ENCODE results near the gene PTPN9. TPM values are rescaled to one million over a fixed set of nuclear protein-coding genes. Genes with fewer than 3 reads are reported as not detected.

Gene PTPN9
- total RNA-seq, 6 experiments from 2014 or later = 27.9 to 36.3 (median 33.6) TPM

GRCh38 chr15:75620058-75620820 lies 41.1 kb upstream of the PTPN9 start:
- Mint-ChIP-seq H3K27ac (peak overlapping the region; percentile 91), H3K36me3 (ENCODE audit: low read depth) (peaks cover 17% of the 10 kb centered on the region), H3K27me3 (ENCODE audit: insufficient read depth) (no peaks in the 10 kb centered on the region), H3K4me1 (ENCODE audit: low read depth) (peaks cover 24% of the 10 kb centered on the region), H3K9me3 (no peaks in the 10 kb centered on the region), H3K4me3 (peak overlapping the region; percentile 79)
- TF ChIP-seq CTCF (IDR thresholded peaks at IDR 0.05) = no peak
- DNase-seq = peak; percentile 16

- no peak for TF ChIP-seq CTCF (IDR thresholded peaks at IDR 0.05)
- no peaks in the 10 kb centered on the region for H3K27me3 Mint-ChIP-seq (ENCODE audit: insufficient read depth)
- DNase-seq = no peak
- peaks cover 19% of the 10 kb centered on the region for H3K4me1 Mint-ChIP-seq (ENCODE audit: low read depth)
- H3K36me3 Mint-ChIP-seq (ENCODE audit: low read depth) = peaks cover 43% of the 10 kb centered on the region
- no peak overlapping the region for H3K27ac Mint-ChIP-seq
- no peak overlapping the region for H3K4me3 Mint-ChIP-seq
- no peaks in the 10 kb centered on the region for H3K9me3 Mint-ChIP-seq
Observed at GRCh38 chr15:75616766-75617165, 37.7 kb upstream of the PTPN9 start.

GRCh38 chr15:75606711-75607699 lies 27.9 kb upstream of the PTPN9 start:
- H3K27me3 Mint-ChIP-seq (ENCODE audit: insufficient read depth) = no peaks in the 10 kb centered on the region
- peaks cover 6% of the 10 kb centered on the region; the same call in 1 of the 2 replicates for H3K4me1 Mint-ChIP-seq (ENCODE audit: low read depth)
- H3K36me3 Mint-ChIP-seq (ENCODE audit: low read depth) = peaks cover 27% of the 10 kb centered on the region
- no peak for DNase-seq
- no peaks in the 10 kb centered on the region for H3K9me3 Mint-ChIP-seq
- no peak for TF ChIP-seq CTCF (IDR thresholded peaks at IDR 0.05)
- H3K27ac Mint-ChIP-seq = no peak overlapping the region
- H3K4me3 Mint-ChIP-seq = no peak overlapping the region

- H3K4me3 Mint-ChIP-seq = no peak overlapping the region
- H3K9me3 Mint-ChIP-seq = no peaks in the 10 kb centered on the region
- no peak for DNase-seq
- no peak for TF ChIP-seq CTCF (IDR thresholded peaks at IDR 0.05)
- peaks cover 23% of the 10 kb centered on the region for H3K36me3 Mint-ChIP-seq (ENCODE audit: low read depth)
- H3K4me1 Mint-ChIP-seq (ENCODE audit: low read depth) = peaks cover 6% of the 10 kb centered on the region; the same call in 1 of the 2 replicates
- H3K27me3 Mint-ChIP-seq (ENCODE audit: insufficient read depth) = no peaks in the 10 kb centered on the region
- no peak overlapping the region for H3K27ac Mint-ChIP-seq
Observed at GRCh38 chr15:75606026-75606425, 26.9 kb upstream of the PTPN9 start.

- DNase-seq = no peak
- no peak for TF ChIP-seq CTCF (IDR thresholded peaks at IDR 0.05)
- no peak overlapping the region for H3K27ac Mint-ChIP-seq
- H3K36me3 Mint-ChIP-seq (ENCODE audit: low read depth) = peaks cover 19% of the 10 kb centered on the region; the same call in 1 of the 2 replicates
- H3K9me3 Mint-ChIP-seq = no peaks in the 10 kb centered on the region
- H3K27me3 Mint-ChIP-seq (ENCODE audit: insufficient read depth) = no peaks in the 10 kb centered on the region; the same call in 1 of the 2 replicates
- no peak overlapping the region for H3K4me3 Mint-ChIP-seq
- H3K4me1 Mint-ChIP-seq (ENCODE audit: low read depth) = peaks cover 14% of the 10 kb centered on the region
Observed at GRCh38 chr15:75599401-75599800, 20.3 kb upstream of the PTPN9 start.

Measured in HFFc6 (cell line).